ENCODE measurements around the gene HSPA12B.

GRCh38 chr20:3752386-3752759, 19.9 kb downstream of the HSPA12B start:
- TF ChIP-seq, protein P1, sequence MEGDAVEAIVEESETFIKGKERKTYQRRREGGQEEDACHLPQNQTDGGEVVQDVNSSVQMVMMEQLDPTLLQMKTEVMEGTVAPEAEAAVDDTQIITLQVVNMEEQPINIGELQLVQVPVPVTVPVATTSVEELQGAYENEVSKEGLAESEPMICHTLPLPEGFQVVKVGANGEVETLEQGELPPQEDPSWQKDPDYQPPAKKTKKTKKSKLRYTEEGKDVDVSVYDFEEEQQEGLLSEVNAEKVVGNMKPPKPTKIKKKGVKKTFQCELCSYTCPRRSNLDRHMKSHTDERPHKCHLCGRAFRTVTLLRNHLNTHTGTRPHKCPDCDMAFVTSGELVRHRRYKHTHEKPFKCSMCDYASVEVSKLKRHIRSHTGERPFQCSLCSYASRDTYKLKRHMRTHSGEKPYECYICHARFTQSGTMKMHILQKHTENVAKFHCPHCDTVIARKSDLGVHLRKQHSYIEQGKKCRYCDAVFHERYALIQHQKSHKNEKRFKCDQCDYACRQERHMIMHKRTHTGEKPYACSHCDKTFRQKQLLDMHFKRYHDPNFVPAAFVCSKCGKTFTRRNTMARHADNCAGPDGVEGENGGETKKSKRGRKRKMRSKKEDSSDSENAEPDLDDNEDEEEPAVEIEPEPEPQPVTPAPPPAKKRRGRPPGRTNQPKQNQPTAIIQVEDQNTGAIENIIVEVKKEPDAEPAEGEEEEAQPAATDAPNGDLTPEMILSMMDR (IDR thresholded peaks at IDR 0.05): no peak
- TF ChIP-seq POLR2AphosphoS5 (IDR thresholded peaks at IDR 0.05; ENCODE audit: insufficient read depth in 1 of 2, low read depth in 1 of 2) (no peak), POLR2A (IDR thresholded peaks at IDR 0.05) (no peak)

Data from vagina (tissue), 2 donors.